ENCODE results near the gene PDZD2.

DNA sequence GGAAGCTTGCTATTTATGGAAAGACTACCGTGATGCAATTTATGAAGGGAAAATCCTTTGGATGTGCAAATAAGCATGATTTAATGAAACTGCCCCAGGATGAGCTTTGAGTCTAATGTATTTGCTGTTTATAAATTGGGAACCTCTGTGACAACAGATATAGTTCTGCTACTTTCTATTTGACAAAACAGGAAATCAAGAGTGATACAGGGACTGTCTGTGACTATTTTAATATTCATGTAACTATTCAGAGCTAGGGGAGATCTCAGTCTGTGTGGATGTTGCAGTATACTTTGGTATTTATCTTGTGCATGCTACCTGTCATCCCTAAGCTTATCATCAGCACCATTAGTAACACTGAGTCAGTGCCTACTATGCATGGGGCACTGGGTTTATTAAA, 132.1 kb downstream of the PDZD2 start:
- TF ChIP-seq, protein P1, sequence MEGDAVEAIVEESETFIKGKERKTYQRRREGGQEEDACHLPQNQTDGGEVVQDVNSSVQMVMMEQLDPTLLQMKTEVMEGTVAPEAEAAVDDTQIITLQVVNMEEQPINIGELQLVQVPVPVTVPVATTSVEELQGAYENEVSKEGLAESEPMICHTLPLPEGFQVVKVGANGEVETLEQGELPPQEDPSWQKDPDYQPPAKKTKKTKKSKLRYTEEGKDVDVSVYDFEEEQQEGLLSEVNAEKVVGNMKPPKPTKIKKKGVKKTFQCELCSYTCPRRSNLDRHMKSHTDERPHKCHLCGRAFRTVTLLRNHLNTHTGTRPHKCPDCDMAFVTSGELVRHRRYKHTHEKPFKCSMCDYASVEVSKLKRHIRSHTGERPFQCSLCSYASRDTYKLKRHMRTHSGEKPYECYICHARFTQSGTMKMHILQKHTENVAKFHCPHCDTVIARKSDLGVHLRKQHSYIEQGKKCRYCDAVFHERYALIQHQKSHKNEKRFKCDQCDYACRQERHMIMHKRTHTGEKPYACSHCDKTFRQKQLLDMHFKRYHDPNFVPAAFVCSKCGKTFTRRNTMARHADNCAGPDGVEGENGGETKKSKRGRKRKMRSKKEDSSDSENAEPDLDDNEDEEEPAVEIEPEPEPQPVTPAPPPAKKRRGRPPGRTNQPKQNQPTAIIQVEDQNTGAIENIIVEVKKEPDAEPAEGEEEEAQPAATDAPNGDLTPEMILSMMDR (conservative IDR thresholded peaks at IDR 0.05 in 1 of 2, IDR thresholded peaks at IDR 0.05 in 1 of 2; ENCODE audit: extremely low read depth in 1 of 2, insufficient read depth in 1 of 2, low read depth in 1 of 2, low read length in 2 of 2), result no peak
- no peak for TF ChIP-seq EZH2 (IDR thresholded peaks at IDR 0.05; ENCODE audit: borderline replicate concordance, low read length)

Data from mammary epithelial cell (primary cell).